Dedifferentiated amniotic fluid mesenchymal stem cell (primary cell): Measurements from ENCODE around the gene EIF3K.

ENCODE experiments used
- DNase-seq: peaks from one replicate; pipeline ENCODE4 v3.0.0-alpha.2; 2016; ENCODE audit errors: extremely low spot score

Gene EIF3K

DNA sequence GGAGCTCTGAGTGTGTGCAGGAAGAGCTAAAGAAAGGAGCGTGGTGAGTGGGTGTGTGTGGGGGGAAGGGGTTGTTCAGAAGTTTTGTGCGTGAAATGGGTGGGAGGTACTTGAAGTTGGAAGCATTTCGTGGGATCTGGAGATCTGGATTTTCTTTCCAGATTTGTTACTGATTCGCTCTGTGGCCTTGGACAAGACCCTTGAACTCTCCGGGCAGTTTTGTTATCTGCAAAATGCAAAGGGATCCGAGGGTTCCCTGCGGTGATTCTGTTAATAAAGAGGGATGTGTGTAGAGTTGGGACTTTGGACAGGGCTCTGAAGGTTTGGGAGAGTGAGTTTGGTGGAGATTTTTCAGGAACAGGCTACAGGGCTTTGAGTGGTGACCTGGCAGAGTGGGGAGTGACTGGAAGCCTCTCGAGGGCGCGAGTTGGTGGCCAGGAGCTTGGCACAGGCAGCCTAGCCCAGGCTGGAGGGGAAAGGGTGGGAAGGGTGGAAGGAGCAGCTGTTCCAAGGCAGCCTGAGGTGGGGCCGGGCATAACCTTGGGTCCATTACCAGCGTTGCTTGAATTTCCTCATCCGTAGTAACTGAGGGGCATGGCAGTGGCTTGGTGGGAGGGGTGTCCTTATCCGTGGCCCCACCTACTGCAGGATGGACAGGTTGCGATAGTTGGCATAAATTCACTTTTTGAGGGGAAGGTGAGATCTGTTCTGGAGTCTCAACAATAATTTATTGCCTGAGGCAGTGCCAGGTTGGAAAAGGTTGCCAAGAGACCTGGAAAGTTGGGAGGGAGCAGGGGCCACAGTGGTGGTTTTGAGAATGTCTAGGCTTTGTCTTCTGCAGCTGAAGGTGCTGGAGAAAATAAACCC is 30.6 kb downstream of the EIF3K start:
- no peak for DNase-seq

- no peak for DNase-seq
These were observed 31.3 kb downstream of the EIF3K start for GRCh38 chr19:38650172-38650775.

GRCh38 chr19:38650911-38651584 is 32.1 kb downstream of the EIF3K start:
- DNase-seq: no peak

GRCh38 chr19:38653028-38653571 is 34.1 kb downstream of the EIF3K start:
- DNase-seq: no peak

DNA sequence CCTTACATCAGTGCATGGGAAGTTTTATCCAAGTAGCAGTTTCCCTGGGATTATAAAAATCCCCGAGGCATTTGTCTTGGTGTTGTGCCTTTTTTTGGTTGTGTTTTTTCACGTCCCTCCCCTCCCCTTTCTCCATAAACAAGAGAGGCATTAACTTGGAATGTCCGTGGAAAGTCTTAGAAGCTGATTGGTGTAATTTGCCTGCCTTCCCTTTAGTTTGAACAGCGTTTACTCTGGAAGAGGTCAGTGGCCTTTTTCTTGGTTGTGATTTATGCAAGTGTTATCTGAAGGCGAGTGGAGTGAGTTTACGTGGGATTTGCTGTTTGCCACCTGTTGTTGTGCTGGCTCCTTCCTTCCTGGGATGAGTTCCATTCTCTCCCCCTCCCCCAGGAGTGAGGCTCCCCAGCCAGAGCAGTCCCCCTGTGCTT is 35.7 kb downstream of the EIF3K start:
- peak; percentile 65 for DNase-seq

DNA sequence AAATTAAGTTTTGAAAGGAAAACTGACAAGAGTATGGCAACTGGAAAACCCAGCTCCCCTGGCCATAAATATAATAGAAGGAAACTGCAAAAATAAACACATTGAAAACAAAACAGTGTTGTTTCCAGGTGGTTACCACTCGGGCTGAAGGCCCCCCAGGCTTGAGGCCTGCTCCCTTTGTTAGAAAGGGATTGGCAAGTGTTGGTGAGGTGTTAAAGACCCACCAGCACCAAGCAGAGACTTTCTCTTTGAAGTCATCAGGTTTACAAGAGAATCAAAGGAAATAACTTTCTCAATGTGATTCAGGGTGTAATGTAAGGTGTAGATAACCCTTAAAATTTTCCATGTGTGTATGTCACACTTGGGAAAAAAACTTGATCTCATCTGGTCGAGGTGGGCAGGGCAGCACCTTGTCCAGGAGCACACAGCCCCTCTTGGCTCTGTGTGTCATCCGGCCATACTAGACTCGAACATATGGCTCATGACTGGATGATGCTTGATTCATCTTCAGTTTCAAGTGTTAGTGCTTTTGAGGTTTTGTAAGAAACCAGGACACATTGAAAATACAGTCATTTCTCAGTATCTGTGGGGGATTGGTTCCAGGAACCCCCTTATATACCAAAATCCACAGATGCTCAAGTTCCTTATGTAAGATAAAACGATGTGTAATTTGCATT is 36.3 kb downstream of the EIF3K start:
- DNase-seq: no peak

DNA sequence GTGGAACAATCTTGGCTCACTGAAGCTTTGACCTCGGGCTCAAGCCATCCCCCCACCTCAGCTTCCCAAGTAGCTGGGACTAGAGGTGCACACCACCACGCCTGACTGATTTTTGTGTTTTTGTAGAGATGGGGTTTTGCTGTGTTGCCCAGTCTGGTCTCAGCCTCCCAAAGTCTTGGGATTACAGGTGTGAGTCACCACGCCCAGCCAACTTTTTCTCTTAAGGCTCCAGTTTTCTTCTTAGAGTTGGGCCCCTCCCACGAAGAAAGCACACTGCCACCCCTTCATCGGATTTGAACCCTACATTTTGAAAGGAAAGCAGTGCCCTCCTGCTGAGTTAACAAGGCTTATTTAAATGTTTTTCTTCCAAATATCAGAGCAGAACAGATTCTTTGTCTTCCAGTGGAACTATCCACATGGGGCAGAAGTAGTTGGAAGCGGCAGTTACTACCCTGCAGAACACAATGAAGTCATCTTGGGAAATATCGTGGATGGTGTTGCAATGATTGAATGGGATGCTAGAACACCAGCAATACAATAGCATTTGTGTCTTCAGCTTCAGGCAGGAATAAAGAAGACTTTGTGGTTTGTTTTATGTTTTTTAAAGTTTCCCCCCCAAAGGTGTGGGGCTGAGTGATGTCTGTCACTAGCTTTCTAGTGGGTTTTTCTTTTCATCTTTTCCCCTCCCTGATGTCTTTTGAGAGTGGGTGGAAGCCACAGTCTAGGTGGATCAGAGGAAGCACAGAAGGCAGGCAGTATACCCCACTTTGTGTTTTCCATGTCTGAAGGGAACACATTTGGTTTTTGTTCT is 37.4 kb downstream of the EIF3K start:
- no peak for DNase-seq

- DNase-seq: peak; percentile 89
These were observed 38.7 kb downstream of the EIF3K start for GRCh38 chr19:38657633-38658222.

DNA sequence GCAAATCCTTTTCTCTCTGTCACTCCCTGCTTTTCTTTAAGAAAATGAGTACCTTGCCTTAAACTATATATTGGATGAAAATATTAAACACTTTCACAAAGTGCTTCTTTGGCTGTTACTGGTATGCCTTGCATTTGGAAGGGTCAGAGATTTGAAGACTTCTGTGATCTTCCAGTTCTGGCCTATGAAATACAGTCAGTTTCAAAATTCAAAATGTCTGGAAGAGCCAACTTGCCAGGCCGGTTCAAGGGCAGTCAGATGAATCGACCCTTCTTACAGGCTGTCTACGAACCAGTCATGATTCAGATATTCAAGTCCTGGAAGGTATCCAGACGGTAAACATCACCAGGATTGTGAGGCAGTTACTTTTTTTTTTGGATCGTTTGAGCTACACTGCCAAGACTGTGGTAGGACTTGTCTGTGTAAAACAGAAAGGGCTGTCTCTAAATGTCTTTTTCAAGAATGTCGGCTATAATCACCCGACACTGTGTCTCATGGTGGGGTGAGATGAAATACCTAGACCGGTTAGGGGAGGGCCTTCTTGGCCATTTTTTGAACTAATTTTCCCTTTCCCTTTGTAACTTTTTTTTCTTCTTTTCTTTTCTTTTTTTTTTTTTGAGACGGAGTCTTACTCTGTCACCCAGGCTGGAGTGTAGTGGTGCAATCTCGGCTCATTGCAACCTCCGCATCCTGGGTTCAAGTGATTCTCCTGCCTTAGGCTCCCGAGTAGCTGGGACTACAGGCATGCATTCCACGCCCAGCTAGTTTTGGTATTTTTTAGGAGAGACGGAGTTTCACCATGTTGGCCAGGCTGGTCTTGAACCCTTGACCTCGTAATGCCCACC is 39.7 kb downstream of the EIF3K start:
- peak; percentile 100 for DNase-seq

GRCh38 chr19:38660724-38661123 is 41.7 kb downstream of the EIF3K start:
- DNase-seq: no peak

DNA sequence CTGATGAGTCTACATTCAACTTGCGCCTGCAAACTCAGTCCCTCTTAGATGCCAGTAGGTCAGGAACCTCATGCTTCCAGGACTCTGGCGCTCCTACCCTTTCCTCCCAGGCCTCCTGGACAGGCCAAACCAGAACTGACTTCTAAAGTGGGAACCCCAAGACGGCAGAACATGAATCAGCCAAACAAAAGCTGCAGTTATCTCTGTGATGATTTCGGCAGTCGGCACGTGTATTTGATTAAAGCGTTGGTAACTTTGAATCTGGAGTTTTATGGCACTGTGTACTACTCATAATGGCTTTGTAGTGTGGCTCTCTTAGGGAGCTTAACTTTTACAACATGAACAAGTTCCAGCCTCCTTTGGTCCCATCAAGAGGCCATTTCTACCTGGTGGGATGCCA is 42.1 kb downstream of the EIF3K start:
- DNase-seq: no peak

DNA sequence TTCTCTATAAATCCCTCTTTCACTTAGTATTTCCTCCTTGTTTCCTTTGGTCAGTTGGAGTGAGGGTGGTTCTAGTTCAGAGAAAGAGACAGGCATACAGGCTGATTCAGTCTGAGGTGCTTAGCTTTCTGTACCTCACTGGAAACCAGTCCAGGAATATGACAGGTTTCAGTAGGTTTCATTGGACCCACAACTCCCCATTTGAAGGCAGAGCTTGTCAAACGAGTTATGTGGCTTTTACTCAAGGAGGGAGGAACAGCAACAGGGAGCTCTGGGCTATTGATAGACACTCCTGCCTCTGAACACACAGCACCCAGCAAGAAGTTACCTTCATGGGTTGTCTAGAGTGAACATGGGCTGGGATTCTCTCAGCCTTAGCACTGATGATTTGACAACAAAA is 43.0 kb downstream of the EIF3K start:
- DNase-seq: no peak

DNA sequence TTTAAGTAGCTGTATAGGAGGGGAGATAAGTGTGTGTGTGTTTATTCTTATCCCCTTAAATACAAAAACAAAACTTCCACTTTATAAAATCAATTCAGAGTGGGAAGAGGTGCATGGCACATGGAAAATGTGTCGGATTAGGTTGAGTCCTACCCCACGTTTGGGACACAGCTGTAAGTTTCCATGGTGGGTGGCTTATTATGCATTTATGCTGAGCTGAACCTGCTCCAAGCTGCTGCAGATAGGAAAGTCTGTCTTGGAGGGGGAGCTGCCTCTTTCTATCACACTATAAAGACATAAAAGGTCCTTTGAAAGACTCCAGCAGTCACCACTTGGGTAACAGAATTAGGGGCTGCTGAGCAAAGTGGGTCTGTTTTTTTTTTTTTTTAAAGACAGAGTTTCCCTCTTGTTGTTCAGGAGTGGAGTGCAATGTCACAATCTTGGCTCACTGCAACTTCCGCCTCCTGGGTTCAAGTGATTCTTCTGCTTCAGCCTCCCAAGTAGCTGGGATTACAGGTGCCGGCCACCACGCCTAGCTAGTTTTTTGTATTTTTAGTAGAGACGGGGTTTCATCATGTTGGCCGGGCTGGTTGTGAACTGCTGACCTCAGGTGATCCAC is 43.7 kb downstream of the EIF3K start:
- no peak for DNase-seq

- DNase-seq: no peak
These were observed 44.2 kb downstream of the EIF3K start for GRCh38 chr19:38663156-38663651.

GRCh38 chr19:38663957-38664502 is 45.0 kb downstream of the EIF3K start:
- no peak for DNase-seq

DNA sequence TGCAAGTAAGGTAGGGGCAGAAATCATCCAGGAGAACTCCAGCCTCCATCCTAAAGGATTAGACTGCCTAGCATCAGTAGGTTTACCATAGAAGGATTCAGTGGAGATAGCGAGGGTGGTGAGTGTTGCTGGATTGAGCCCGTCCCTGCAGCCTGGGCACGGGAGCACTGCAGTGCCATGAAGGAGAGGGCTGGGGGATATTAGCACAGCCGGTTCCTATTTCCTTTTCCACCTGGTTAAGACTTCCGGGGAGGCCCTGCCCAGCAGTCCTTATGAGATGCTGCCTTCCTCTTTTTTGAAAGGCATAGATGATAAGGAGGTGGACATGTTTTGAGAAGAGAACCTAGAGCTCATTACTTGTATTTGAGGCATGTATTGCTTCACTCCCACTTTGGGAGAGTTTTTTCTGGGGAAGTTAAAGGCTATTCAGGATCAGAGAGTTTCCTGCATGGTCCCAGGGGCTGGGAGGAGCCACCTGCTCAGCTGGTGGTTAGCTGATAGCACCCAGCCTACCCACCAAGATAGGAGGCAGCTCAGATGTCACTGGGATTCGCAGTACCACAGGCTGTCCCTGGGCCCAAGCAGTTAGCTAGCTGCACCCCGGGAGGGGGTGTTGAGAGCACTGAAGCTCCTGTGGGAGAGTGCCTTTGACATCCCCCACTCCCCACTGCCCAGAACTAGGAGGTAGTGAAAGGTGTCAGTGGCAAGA is 45.7 kb downstream of the EIF3K start:
- DNase-seq: no peak

- DNase-seq: no peak
These were observed 46.4 kb downstream of the EIF3K start for GRCh38 chr19:38665219-38665931.
